HG03064 (cell line): ENCODE results near the gene LCLAT1.

Experiments
- ATAC-seq: cut with Tn5 transposase; IDR thresholded peaks from one replicate; pipeline ENCODE4 v1.9.1; 2021; ENCODE audit warnings: low read depth; ENCODE audit not compliant: unreplicated experiment

LCLAT1 gene

DNA sequence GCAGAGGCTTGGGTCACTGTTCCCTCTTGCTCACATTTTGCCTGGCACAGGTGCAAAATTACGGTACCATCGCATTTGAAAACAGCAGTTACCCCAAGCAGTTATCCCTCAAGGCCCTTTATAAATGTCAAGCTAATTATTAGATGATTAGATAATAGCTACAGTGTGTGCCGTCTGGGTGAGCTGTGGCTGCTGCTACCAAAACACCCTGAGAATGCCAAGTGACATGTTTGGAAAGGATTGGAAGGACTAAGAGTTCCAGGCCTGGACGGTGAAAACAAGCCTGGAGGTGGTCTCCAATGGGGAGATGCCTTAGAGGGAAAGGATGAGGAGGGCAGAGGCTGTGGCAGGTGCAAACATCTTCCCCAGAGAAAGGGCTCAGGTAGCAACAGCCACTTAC, 239.6 kb downstream of the LCLAT1 start:
- no peak for ATAC-seq

DNA sequence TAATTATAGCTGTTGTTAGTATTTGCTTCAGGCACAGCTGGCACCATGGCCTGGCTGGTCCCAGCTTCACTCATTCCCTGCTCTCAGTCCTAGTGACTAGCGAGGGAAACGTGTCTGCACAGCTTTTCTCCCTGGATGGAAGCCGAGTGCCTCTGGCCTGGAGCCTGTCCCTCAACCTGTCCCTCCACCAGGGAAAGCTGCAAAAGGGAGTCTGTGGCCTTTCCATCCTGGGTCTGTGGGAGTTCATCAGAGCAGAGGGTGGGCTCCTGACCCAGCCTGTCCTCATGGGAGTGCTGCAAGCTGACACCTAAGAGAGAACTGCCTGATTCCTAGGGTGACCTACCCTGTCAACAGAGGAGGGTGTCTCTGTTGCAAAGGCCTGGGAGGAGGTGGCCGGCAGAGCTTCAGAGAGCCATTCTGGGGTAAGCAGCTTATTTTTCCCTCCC, 241.9 kb downstream of the LCLAT1 start:
- no peak for ATAC-seq

- ATAC-seq: no peak
Measured at GRCh38 chr2:30689496-30690125, 242.6 kb downstream of the LCLAT1 start.

DNA sequence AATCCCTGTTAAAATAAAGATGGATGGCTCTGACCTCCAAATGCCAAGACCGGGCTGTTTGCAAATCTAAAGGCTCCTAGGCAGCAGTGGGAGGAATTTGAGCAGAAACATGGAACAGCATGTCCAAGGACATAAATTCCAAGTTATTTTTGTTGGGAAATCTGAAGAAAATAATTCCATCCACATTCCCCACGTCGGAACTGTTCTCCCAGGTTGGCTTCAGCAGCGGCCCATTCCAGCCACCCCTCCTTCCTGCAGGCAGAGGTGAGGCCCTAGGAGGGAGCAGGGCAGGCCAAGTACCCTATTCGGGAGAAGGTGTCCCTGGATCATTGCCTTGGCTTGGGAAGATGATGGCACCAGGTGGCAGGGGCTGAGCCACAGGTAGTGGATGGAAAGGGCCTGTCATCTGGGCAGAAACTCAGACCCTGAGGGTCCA, 243.1 kb downstream of the LCLAT1 start:
- no peak for ATAC-seq

- no peak for ATAC-seq
Measured at GRCh38 chr2:30691091-30691947, 244.3 kb downstream of the LCLAT1 start.

DNA sequence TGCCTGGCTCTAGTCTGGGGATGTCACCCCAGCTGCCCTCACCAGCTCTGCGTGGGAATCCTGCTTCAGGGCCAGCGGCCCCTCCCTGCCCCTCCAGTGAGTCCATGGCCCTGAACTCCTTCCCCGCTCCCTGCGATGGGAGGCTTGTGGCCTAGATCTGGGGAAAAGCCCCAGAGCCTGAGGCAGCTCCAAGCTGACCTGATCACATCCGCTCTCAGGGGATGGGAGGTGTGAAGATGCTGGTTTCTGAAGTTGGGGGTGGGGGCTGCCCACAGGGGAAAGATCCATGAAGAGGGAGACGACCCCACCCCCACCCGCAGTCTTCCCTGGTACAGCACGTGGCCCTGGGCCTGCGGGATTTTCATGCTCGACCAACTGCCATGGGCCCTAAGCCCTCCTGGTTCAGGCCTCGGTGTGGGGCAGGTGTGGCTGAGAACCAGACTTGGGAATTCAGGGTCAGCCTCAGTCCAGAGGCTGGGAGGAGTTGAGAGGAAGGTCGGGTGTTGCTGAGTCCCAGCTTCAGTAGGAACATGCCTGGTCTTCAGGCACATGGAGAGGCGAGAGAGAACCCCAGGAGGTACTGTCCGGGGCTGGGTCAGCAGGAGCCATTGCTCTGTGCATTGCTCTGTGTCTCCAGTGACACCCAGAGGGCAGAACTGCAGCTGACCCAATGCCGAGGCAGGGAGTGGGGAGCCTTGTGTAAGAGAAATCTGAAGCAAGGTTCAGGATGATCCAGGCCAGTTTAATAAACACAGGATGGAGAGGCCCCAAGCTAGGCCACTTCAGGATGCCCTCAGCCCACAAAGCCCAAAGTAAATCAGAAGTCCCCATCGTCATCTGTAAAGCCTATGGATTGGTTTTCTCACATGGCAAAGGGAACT, 245.1 kb downstream of the LCLAT1 start:
- no peak for ATAC-seq

DNA sequence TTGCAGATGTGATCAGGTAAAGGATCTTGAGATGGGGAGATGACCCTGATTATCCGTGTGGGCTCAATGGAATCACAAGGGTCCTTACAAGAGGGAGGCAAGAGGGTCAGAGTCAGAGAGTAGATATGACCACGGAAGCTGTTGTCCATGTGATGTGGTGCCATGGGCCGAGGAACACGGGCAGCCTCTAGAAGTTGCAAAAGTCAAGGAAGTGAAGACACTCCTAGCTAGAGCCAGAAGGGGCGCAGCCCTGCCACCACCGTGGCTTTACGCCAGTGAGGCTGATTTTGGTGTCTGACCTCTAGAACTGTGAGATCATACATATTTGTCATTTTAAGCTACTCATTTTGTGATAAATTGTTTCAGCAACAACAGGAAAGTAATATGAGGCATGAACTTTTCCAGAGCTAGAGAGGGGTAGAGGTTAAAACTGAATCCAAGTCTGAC, 245.8 kb downstream of the LCLAT1 start:
- no peak for ATAC-seq
